ENCODE data around the gene ITPR2. TPM values are rescaled to one million over a fixed set of nuclear protein-coding genes. Genes with fewer than 3 reads are reported as not detected.

Gene ITPR2
- total RNA-seq, 2 experiments from 2014 or later, result 23.7 to 25.0 TPM

- H3K27ac Mint-ChIP-seq, result no peak overlapping the region
- no peak overlapping the region for H3K4me3 Mint-ChIP-seq
- DNase-seq, result no peak
- intact Hi-C loops (cut with micrococcal nuclease), result no loop called here
- peaks cover 2% of the 10 kb centered on the region for H3K36me3 Mint-ChIP-seq
- ChIA-PET POLR2A (no interaction called here), CTCF (no interaction called here)
- H3K27me3 Mint-ChIP-seq, result no peaks in the 10 kb centered on the region
- no peaks in the 10 kb centered on the region for H3K4me1 Mint-ChIP-seq (ENCODE audit: low read depth)
- H3K9me3 Mint-ChIP-seq, result no peaks in the 10 kb centered on the region
These were observed 485.7 kb downstream of the ITPR2 start for GRCh38 chr12:26347300-26347699.

- H3K36me3 Mint-ChIP-seq, result peaks cover 2% of the 10 kb centered on the region
- ChIA-PET POLR2A (no interaction called here), CTCF (no interaction called here)
- H3K4me1 Mint-ChIP-seq (ENCODE audit: low read depth), result no peaks in the 10 kb centered on the region
- no peak overlapping the region for H3K4me3 Mint-ChIP-seq
- no peaks in the 10 kb centered on the region for H3K27me3 Mint-ChIP-seq
- DNase-seq, result no peak
- intact Hi-C loops (cut with micrococcal nuclease), result no loop called here
- no peaks in the 10 kb centered on the region for H3K9me3 Mint-ChIP-seq
- no peak overlapping the region for H3K27ac Mint-ChIP-seq
These were observed 486.3 kb downstream of the ITPR2 start for GRCh38 chr12:26346736-26347135.

- no peak overlapping the region for H3K4me3 Mint-ChIP-seq
- CTCF ChIA-PET, result no interaction called here
- POLR2A ChIA-PET, result no interaction called here
- peaks cover 9% of the 10 kb centered on the region for H3K36me3 Mint-ChIP-seq
- H3K9me3 Mint-ChIP-seq, result no peaks in the 10 kb centered on the region
- intact Hi-C loops (cut with micrococcal nuclease), result no loop called here
- no peak overlapping the region for H3K27ac Mint-ChIP-seq
- no peaks in the 10 kb centered on the region for H3K4me1 Mint-ChIP-seq (ENCODE audit: low read depth)
- DNase-seq, result no peak
- no peaks in the 10 kb centered on the region for H3K27me3 Mint-ChIP-seq
These were observed 487.5 kb downstream of the ITPR2 start for GRCh38 chr12:26345471-26346003.

GRCh38 chr12:26341491-26341890 is 491.5 kb downstream of the ITPR2 start:
- H3K27me3 Mint-ChIP-seq, result no peaks in the 10 kb centered on the region
- no peaks in the 10 kb centered on the region for H3K9me3 Mint-ChIP-seq
- peaks cover 32% of the 10 kb centered on the region for H3K36me3 Mint-ChIP-seq
- intact Hi-C loops (cut with micrococcal nuclease), result no loop called here
- no peaks in the 10 kb centered on the region for H3K4me1 Mint-ChIP-seq (ENCODE audit: low read depth)
- ChIA-PET CTCF (no interaction called here), POLR2A (no interaction called here)
- H3K27ac Mint-ChIP-seq, result no peak overlapping the region
- no peak for DNase-seq
- H3K4me3 Mint-ChIP-seq, result no peak overlapping the region

- POLR2A ChIA-PET, result no interaction called here
- no peak overlapping the region for H3K4me3 Mint-ChIP-seq
- CTCF ChIA-PET, result no interaction called here
- no peak for DNase-seq
- intact Hi-C loops (cut with micrococcal nuclease), result no loop called here
- no peaks in the 10 kb centered on the region for H3K4me1 Mint-ChIP-seq (ENCODE audit: low read depth)
- H3K27me3 Mint-ChIP-seq, result no peaks in the 10 kb centered on the region
- peaks cover 35% of the 10 kb centered on the region for H3K36me3 Mint-ChIP-seq
- peaks cover 3% of the 10 kb centered on the region for H3K9me3 Mint-ChIP-seq
- H3K27ac Mint-ChIP-seq, result no peak overlapping the region
These were observed 492.3 kb downstream of the ITPR2 start for GRCh38 chr12:26340649-26341048.

- CTCF ChIA-PET, result no interaction called here
- H3K4me3 Mint-ChIP-seq, result no peak overlapping the region
- no peak overlapping the region for H3K27ac Mint-ChIP-seq
- no peaks in the 10 kb centered on the region for H3K4me1 Mint-ChIP-seq (ENCODE audit: low read depth)
- peaks cover 9% of the 10 kb centered on the region for H3K9me3 Mint-ChIP-seq
- POLR2A ChIA-PET, result no interaction called here
- H3K27me3 Mint-ChIP-seq, result no peaks in the 10 kb centered on the region
- H3K36me3 Mint-ChIP-seq, result peaks cover 39% of the 10 kb centered on the region
- no peak for DNase-seq
- intact Hi-C loops (cut with micrococcal nuclease), result no loop called here
These were observed 493.0 kb downstream of the ITPR2 start for GRCh38 chr12:26339976-26340375.

- Mint-ChIP-seq H3K4me3 (no peak overlapping the region), H3K4me1 (ENCODE audit: low read depth) (no peaks in the 10 kb centered on the region), H3K36me3 (peaks cover 50% of the 10 kb centered on the region), H3K27ac (no peak overlapping the region), H3K9me3 (peaks cover 20% of the 10 kb centered on the region), H3K27me3 (no peaks in the 10 kb centered on the region)
- intact Hi-C loops (cut with micrococcal nuclease), result no loop called here
- no peak for DNase-seq
- POLR2A ChIA-PET, result no interaction called here
- CTCF ChIA-PET, result no interaction called here
These were observed 494.1 kb downstream of the ITPR2 start for GRCh38 chr12:26338586-26339572.

- ChIA-PET POLR2A (interaction anchor here (0.6 kb wide), 1 partner anchor 34 kb away, joined by 3 read pairs; no protein-coding TSS in a partner anchor), CTCF (no interaction called here)
- peaks cover 47% of the 10 kb centered on the region for H3K36me3 Mint-ChIP-seq
- no peak overlapping the region for H3K27ac Mint-ChIP-seq
- intact Hi-C loops (cut with micrococcal nuclease), result no loop called here
- no peak overlapping the region for H3K4me3 Mint-ChIP-seq
- H3K4me1 Mint-ChIP-seq (ENCODE audit: low read depth), result no peaks in the 10 kb centered on the region
- no peak for DNase-seq
- H3K9me3 Mint-ChIP-seq, result peaks cover 40% of the 10 kb centered on the region
- H3K27me3 Mint-ChIP-seq, result no peaks in the 10 kb centered on the region
These were observed 497.3 kb downstream of the ITPR2 start for GRCh38 chr12:26335651-26336050.

- Mint-ChIP-seq H3K9me3 (peaks cover 40% of the 10 kb centered on the region), H3K36me3 (peaks cover 38% of the 10 kb centered on the region), H3K27ac (no peak overlapping the region), H3K27me3 (no peaks in the 10 kb centered on the region), H3K4me3 (no peak overlapping the region), H3K4me1 (ENCODE audit: low read depth) (no peaks in the 10 kb centered on the region)
- CTCF ChIA-PET, result no interaction called here
- no peak for DNase-seq
- POLR2A ChIA-PET, result no interaction called here
- intact Hi-C loops (cut with micrococcal nuclease), result no loop called here
These were observed 498.3 kb downstream of the ITPR2 start for GRCh38 chr12:26334621-26335124.

- CTCF ChIA-PET, result no interaction called here
- H3K27me3 Mint-ChIP-seq, result no peaks in the 10 kb centered on the region
These were observed 501.0 kb downstream of the ITPR2 start for GRCh38 chr12:26331960-26332359.

GRCh38 chr12:26331136-26331535 is 501.9 kb downstream of the ITPR2 start:
- H3K27me3 Mint-ChIP-seq, result no peaks in the 10 kb centered on the region
- intact Hi-C loops (cut with micrococcal nuclease), result no loop called here
- POLR2A ChIA-PET, result no interaction called here
- DNase-seq, result no peak
- H3K36me3 Mint-ChIP-seq, result peaks cover 20% of the 10 kb centered on the region
- H3K4me3 Mint-ChIP-seq, result no peak overlapping the region
- CTCF ChIA-PET, result no interaction called here
- peaks cover 40% of the 10 kb centered on the region for H3K9me3 Mint-ChIP-seq
- no peaks in the 10 kb centered on the region for H3K4me1 Mint-ChIP-seq (ENCODE audit: low read depth)
- no peak overlapping the region for H3K27ac Mint-ChIP-seq

More at GRCh38 chr12:26331960-26332359, 501.0 kb downstream of the ITPR2 start:
- DNase-seq, result no peak
- peaks cover 21% of the 10 kb centered on the region for H3K36me3 Mint-ChIP-seq
- peaks cover 40% of the 10 kb centered on the region for H3K9me3 Mint-ChIP-seq
- no peak overlapping the region for H3K27ac Mint-ChIP-seq
- POLR2A ChIA-PET, result interaction anchor here (0.5 kb wide), 1 partner anchor 89 kb away, joined by 3 read pairs; no protein-coding TSS in a partner anchor
- intact Hi-C loops (cut with micrococcal nuclease), result no loop called here
- H3K4me1 Mint-ChIP-seq (ENCODE audit: low read depth), result no peaks in the 10 kb centered on the region
- H3K4me3 Mint-ChIP-seq, result no peak overlapping the region

- Mint-ChIP-seq H3K4me3 (no peak overlapping the region), H3K4me1 (ENCODE audit: low read depth) (no peaks in the 10 kb centered on the region), H3K36me3 (peaks cover 3% of the 10 kb centered on the region), H3K9me3 (peaks cover 18% of the 10 kb centered on the region), H3K27ac (no peak overlapping the region), H3K27me3 (no peaks in the 10 kb centered on the region)
- intact Hi-C loops (cut with micrococcal nuclease), result no loop called here
- CTCF ChIA-PET, result no interaction called here
- POLR2A ChIA-PET, result no interaction called here
- DNase-seq, result no peak
These were observed 504.9 kb downstream of the ITPR2 start for GRCh38 chr12:26327975-26328644.
